ENCODE results near the gene ROCK2. TPM values are rescaled to one million over a fixed set of nuclear protein-coding genes. Genes with fewer than 3 reads are reported as not detected.

Gene ROCK2
- total and polyA plus RNA-seq, 2 donors (not counting 1 experiment from before 2014, with no cell fraction given): 32.0 to 58.1 TPM

- H3K9me3 ChIP-seq (ENCODE audit: control insufficient read depth, insufficient read depth, low read depth, low read length): no peaks in the 10 kb centered on the region
- H3K27ac ChIP-seq (ENCODE audit: insufficient read depth, low read length): no peak overlapping the region
- H3K27me3 ChIP-seq (ENCODE audit: control insufficient read depth, insufficient read depth, low read length): no peaks in the 10 kb centered on the region
- TF ChIP-seq CTCF (conservative IDR thresholded peaks at IDR 0.05 in 1 of 2, IDR thresholded peaks at IDR 0.05 in 1 of 2; ENCODE audit: low read depth in 1 of 2, low read length in 2 of 2): no peak
- TF ChIP-seq EZH2 (IDR thresholded peaks at IDR 0.05; ENCODE audit: low read length, missing control alignments): no peak
- H3K4me3 ChIP-seq (replicated peaks in 1 of 4; ENCODE audit: control extremely low read depth in 1 of 4, insufficient read depth in 1 of 4, low read depth in 3 of 4, low read length in 4 of 4): no peak overlapping the region
- peaks cover 11% of the 10 kb centered on the region for H3K79me2 ChIP-seq (ENCODE audit: control insufficient read depth, insufficient read depth, low read length)
- H2AFZ ChIP-seq (ENCODE audit: low read length): no peak overlapping the region
- no peak overlapping the region for H3K9ac ChIP-seq (ENCODE audit: insufficient read depth, low read length)
- H4K20me1 ChIP-seq (ENCODE audit: control insufficient read depth, extremely low read depth, insufficient read depth, low read length): no peaks in the 10 kb centered on the region
- H3K4me2 ChIP-seq (ENCODE audit: extremely low read depth, insufficient read depth, low read length): no peak overlapping the region
- no peaks in the 10 kb centered on the region for H3K36me3 ChIP-seq (ENCODE audit: control insufficient read depth, insufficient read depth, low read length)
- DNase-seq (ENCODE audit: low read depth in 2 of 2): no peak
- H3K4me1 ChIP-seq (ENCODE audit: control insufficient read depth, extremely low read depth, insufficient read depth, low read length): peaks cover 2% of the 10 kb centered on the region
Observed at GRCh38 chr2:11245322-11245721, 99.1 kb downstream of the ROCK2 start.

DNA sequence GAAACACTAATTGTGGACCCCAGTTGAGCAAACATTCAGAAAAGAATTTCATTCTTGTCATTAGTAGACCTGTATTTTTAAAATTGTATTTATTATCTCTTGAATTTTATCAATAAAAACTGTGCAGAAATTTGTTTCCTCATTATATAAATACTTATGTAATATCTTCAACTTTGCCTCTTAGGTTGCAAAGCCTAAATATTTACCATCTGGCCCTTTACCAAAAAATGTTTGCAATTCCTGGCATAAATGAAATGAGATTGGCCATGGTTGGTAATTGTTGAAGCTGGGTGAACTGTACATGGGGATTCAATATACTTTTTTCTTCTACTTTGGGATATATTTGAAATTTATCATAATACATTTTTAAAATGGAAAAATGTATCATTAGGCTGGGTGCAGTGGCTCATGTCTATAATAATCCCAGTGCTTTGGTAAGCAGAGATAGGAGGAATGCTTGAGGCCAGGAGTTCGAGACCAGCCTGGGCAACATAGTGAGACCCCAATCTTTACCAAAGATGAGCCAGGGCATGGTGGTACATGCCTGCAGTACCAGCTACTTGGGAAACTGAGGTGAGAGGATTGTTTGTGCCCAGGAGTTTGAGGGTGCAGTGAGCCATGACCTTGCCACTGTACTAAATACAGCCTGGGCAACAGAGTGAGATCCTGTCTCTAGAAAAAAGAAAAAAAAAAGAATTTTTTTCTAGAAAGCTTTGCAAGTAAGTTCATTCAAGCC lies 100.2 kb downstream of the ROCK2 start:
- TF ChIP-seq EZH2 (IDR thresholded peaks at IDR 0.05; ENCODE audit: low read length, missing control alignments): no peak
- TF ChIP-seq CTCF (conservative IDR thresholded peaks at IDR 0.05 in 1 of 2, IDR thresholded peaks at IDR 0.05 in 1 of 2; ENCODE audit: low read depth in 1 of 2, low read length in 2 of 2): no peak
- no peak overlapping the region for H2AFZ ChIP-seq (ENCODE audit: low read length)
- no peak for DNase-seq (ENCODE audit: low read depth in 2 of 2)
- no peaks in the 10 kb centered on the region for H3K36me3 ChIP-seq (ENCODE audit: control insufficient read depth, insufficient read depth, low read length)
- H3K9ac ChIP-seq (ENCODE audit: insufficient read depth, low read length): no peak overlapping the region
- H3K4me1 ChIP-seq (ENCODE audit: control insufficient read depth, extremely low read depth, insufficient read depth, low read length): peaks cover 2% of the 10 kb centered on the region
- H3K4me3 ChIP-seq (replicated peaks in 1 of 4; ENCODE audit: control extremely low read depth in 1 of 4, insufficient read depth in 1 of 4, low read depth in 3 of 4, low read length in 4 of 4): no peak overlapping the region
- H3K4me2 ChIP-seq (ENCODE audit: extremely low read depth, insufficient read depth, low read length): no peak overlapping the region
- peaks cover 11% of the 10 kb centered on the region for H3K79me2 ChIP-seq (ENCODE audit: control insufficient read depth, insufficient read depth, low read length)
- no peak overlapping the region for H3K27ac ChIP-seq (ENCODE audit: insufficient read depth, low read length)
- no peaks in the 10 kb centered on the region for H4K20me1 ChIP-seq (ENCODE audit: control insufficient read depth, extremely low read depth, insufficient read depth, low read length)
- H3K27me3 ChIP-seq (ENCODE audit: control insufficient read depth, insufficient read depth, low read length): no peaks in the 10 kb centered on the region
- H3K9me3 ChIP-seq (ENCODE audit: control insufficient read depth, insufficient read depth, low read depth, low read length): no peaks in the 10 kb centered on the region

- no peaks in the 10 kb centered on the region for H3K9me3 ChIP-seq (ENCODE audit: control insufficient read depth, insufficient read depth, low read depth, low read length)
- H3K27ac ChIP-seq (ENCODE audit: insufficient read depth, low read length): no peak overlapping the region
- H4K20me1 ChIP-seq (ENCODE audit: control insufficient read depth, extremely low read depth, insufficient read depth, low read length): no peaks in the 10 kb centered on the region
- no peaks in the 10 kb centered on the region for H3K27me3 ChIP-seq (ENCODE audit: control insufficient read depth, insufficient read depth, low read length)
- no peak overlapping the region for H3K4me3 ChIP-seq (replicated peaks in 1 of 4; ENCODE audit: control extremely low read depth in 1 of 4, insufficient read depth in 1 of 4, low read depth in 3 of 4, low read length in 4 of 4)
- H3K79me2 ChIP-seq (ENCODE audit: control insufficient read depth, insufficient read depth, low read length): peaks cover 11% of the 10 kb centered on the region
- DNase-seq (ENCODE audit: low read depth in 2 of 2): no peak
- H3K4me2 ChIP-seq (ENCODE audit: extremely low read depth, insufficient read depth, low read length): no peak overlapping the region
- no peaks in the 10 kb centered on the region for H3K36me3 ChIP-seq (ENCODE audit: control insufficient read depth, insufficient read depth, low read length)
- TF ChIP-seq CTCF (conservative IDR thresholded peaks at IDR 0.05 in 1 of 2, IDR thresholded peaks at IDR 0.05 in 1 of 2; ENCODE audit: low read depth in 1 of 2, low read length in 2 of 2) (no peak), EZH2 (IDR thresholded peaks at IDR 0.05; ENCODE audit: low read length, missing control alignments) (no peak)
- H3K9ac ChIP-seq (ENCODE audit: insufficient read depth, low read length): no peak overlapping the region
- H2AFZ ChIP-seq (ENCODE audit: low read length): no peak overlapping the region
- H3K4me1 ChIP-seq (ENCODE audit: control insufficient read depth, extremely low read depth, insufficient read depth, low read length): peaks cover 2% of the 10 kb centered on the region
Observed at GRCh38 chr2:11243512-11243911, 100.9 kb downstream of the ROCK2 start.
